ENCODE data around the gene KCNG2. TPM values are rescaled to one million over a fixed set of nuclear protein-coding genes. Genes with fewer than 3 reads are reported as not detected.

The KCNG2 gene
- total RNA-seq, 1 experiment from 2014 or later = 0.06 TPM

DNA sequence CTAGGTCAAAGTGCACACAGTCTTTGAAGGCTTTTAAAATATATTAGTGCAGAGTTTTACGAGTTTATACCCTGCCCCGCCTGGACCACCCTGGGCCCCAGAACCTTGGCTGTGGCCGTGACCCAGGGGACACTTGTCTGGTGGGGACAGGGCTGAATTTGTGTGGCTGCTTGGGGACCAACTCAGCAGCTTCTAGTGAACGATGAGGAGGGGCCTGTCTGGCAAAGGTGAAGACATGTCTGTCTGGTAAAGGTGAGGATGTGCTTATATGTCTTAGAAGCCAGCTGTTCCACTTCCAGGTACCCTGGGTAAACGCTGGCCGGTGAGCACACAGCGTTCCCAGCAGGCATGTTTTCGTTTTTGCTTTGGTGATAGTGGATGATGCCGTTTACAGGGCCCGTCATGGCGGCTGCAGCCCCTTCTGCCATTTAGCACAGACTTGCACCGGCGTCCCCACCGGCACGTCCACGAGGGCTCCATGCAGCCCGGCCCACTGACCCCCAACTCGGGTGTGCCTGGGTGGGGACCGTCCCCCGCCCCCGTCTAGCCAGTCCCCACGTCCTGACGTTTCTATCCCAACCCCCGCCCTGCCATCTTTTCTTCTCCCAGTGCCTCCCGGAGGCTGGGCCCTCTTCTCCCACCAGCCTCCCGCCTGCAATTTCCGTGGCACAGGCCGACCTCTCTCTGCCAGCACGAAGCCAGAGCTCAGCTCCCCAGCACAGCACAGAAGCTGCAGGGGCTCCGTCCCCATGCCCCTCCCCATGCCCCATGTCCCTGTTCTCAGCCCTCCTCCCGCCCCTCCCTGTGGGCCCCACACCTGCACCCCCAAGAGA is 85.9 kb downstream of the KCNG2 start:
- no peak for DNase-seq (ENCODE audit: low read depth)

DNA sequence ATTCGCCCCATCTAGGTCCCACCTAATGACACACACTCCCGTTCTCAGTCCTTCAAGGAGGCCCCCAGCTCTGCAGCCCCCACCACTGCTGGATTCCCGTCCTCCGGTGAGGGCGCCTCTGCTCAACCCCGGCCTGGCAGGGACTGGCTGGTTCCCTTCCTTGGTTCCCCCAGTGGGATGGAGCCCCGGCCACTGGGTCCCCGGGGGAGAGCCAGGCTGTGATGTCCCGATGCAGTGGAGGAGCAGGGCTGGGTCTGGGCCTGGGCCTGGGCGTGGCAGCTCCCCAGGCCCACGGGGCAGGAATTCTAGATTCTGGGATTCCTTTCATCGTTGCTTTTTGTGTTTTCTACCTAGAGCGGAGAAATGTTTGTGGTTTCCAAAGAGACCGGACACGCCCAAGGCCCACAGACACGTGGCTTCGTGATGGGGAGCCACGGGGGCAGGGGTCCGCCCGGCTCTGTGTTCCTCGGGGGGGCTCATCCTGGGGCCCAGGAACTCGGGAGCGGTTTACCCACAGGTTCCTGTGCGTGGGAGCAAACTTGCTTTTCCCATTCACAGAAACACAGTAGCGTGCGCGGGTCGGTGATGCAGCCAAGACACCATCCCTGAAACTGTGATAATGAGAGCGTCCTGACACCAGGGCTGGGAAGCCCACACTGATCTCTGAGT is 86.7 kb downstream of the KCNG2 start:
- no peak for DNase-seq (ENCODE audit: low read depth)

DNA sequence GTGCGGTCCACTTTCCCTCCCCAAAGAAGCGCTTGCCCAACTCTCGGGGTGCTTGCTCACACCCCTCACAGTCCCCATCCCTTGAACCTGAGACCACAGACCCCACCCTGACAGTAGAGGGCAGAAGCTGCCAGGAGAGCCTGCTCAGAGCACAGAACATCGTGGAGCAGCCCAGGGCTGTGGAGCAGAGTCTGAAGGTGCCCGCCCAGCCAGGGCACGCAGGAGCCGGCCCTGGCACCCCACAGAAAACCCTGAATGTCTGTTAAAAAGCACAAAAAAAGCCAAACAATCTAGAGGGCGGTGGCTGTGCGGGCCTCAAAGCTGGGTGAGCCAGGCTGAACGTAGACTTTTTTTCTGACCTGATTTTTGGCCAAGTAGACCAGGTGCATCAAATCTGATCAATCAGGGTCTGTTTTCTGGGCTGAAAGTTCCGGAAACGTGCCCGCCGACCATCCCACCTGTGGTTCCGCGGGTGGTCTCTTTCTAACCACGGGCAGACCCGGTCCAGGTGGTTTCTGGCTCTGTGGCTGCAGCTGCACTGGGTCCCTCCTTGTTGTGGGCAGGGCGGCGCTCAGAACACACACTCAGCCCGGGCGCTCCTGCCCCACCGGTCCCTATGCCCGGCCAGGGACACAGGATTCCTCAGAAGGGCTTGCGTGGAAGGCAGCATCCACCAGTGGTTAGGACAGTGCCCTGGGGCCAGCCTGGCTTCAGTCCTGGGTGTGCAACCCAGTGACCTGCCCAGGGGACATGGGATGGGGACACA is 87.4 kb downstream of the KCNG2 start:
- no peak for DNase-seq (ENCODE audit: low read depth)

DNA sequence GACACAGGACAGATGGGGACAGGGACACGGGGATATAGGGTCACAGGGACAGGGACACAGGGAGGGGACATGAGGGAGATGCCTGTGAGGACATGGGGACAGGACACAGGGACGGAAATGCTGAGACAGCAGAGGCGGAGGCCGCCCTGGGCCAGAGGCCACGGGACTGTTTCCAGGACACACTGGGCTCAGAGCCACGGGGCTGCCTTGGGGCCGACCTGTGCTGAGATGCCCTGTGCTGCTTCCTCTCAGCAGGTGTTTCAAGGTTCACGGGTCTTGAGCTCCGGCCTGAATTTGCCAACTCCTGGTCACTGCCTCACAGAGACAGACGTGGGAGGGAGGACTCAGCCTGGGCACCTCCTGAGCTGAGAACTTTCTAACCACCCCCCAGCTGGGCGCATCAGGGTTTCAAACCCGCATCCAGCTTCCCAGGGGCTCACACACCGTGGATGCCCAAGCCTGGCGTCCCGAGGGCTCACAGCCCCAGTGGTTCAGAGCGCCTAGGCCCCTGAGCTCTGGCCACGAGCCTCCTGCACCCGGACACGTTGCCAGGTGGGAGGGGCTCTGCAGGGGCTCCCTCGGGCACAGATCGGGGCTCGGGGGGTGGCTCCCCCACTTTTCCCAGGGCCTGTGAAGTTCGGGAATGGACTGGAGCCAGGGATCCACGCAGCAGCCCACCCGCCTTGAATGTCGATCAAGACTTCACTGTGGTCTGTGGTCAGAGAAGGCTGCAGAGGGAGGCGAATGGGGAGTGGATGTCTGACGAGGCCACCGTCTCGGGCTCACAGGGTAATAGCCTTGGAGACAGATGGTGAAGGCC is 89.7 kb downstream of the KCNG2 start:
- DNase-seq (ENCODE audit: low read depth) = no peak

DNA sequence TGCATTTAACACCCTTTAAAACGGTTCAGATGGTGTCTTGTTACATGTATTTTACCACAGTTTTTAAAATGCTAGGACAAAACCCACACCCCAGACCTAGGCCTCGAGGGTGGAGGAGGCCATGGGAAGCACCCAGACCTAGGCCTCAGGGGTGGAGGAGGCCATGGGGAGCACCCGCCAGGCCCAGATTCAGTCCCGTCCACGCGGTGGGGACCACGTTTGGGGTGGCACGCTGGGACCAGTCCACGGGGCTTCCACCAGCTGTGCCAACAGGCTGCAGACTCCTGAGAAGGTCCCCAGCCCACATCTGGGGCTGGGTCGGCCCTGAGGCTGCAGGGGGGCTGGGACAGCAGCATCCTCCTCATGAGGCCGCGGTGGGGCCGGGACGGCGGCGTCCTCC is 90.3 kb downstream of the KCNG2 start:
- no peak for DNase-seq (ENCODE audit: low read depth)

DNA sequence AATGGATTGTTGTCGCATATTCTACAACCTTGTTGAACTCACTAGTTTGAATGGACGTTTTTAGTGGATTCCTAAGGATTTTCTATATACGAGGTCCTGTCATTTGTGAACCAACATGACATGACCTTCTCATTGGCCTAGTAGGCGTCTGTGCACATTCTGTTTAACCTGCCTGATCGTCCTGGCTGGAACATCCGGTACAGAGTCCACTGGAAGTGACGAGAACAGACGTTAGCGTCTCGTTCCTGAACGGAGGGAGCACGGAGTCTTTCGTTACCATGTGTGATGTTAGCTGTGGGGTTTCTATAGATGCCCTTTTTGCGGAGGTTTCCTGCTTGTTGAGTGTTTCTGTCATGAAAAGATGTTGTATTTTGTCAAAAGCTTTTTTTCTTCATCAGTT is 91.8 kb downstream of the KCNG2 start:
- no peak for DNase-seq (ENCODE audit: low read depth)

DNA sequence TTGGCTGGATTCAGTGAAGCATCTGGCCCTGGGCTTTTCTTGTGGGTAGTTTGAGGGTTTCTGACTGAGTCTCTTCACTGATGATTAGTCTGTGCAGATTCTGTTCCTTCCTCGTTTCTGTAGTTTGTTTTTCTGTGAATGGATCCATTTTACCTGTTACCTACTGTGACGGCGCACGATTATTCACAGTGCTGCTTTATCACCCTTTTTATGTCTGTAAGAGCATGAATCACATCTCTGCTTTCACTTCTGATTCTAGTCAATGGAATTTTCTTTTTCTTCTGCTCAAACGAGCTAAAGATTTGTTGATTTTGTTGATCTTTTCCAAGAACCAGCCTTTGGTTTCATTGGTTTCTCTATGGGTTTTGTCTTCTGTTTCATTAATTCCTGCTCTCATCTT is 92.9 kb downstream of the KCNG2 start:
- DNase-seq (ENCODE audit: low read depth) = no peak

DNA sequence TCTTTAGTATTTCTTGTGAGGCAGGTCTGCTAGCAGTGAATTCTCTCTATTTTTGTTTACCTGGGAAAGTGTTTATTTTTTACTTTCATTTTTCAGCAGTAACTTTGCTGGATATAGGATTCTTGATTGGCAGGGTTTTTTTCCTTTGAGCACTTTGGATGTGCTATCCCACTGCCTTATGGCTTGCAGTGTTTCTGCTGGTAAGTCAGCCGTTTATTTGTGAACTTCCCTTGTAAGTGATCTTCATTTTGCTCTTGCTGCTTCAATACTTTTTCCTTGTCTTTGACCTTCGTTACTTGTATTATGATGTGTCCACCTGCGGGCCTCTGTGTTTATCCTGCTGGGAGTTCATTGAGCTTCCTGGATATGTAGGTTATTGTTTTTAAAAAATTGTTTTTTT is 99.0 kb downstream of the KCNG2 start:
- DNase-seq (ENCODE audit: low read depth) = peak; percentile 5

DNA sequence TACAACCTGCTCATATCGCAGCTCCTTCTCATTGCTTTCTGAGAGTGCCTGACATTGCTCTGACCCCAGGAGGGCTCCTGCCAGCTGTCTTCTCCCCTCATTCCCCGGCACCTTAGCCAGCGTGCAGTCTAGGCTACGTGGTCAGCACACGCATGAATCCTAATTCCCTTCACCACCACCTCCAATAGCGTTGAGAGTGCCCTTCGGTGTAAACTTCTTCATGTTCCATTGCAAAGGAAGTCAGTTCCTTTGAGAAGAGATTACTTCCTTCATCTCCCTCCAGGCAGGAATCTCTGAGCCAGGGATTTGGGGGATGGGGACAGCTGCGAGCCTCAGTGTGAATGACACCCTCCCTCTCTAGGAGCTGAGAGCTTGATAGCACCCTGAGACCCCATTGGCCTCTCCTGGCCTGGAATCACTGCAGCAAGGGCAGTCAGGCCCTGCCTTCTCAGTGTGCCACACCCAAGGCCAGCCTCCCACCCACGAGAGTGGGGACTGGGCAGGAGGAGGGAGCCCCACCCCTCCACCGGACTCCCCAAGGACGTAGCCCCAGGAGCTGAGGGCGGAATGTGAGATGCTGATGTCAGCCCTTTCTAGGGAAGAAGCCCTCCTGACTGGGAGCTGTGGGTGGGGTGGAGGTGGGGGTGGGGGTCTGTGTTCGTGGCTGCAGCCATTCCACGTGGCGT is 100.3 kb downstream of the KCNG2 start:
- no peak for DNase-seq (ENCODE audit: low read depth)

DNA sequence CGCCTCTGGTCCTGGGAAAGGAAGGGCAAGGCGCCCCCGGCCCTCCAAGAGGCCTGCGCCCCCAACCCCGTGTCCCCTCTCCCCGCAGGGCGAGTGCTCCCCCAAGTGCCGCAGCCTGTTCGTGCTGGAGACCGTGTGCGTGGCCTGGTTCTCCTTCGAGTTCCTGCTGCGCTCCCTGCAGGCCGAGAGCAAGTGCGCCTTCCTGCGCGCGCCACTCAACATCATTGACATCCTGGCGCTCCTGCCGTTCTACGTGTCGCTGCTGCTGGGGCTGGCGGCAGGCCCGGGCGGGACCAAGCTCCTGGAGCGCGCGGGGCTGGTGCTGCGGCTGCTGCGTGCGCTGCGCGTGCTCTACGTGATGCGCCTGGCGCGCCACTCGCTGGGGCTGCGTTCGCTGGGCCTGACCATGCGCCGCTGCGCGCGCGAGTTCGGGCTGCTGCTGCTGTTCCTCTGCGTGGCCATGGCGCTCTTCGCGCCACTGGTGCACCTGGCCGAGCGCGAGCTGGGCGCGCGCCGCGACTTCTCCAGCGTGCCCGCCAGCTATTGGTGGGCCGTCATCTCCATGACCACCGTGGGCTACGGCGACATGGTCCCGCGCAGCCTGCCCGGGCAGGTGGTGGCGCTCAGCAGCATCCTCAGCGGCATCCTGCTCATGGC is 101.3 kb downstream of the KCNG2 start:
- DNase-seq (ENCODE audit: low read depth) = no peak

DNA sequence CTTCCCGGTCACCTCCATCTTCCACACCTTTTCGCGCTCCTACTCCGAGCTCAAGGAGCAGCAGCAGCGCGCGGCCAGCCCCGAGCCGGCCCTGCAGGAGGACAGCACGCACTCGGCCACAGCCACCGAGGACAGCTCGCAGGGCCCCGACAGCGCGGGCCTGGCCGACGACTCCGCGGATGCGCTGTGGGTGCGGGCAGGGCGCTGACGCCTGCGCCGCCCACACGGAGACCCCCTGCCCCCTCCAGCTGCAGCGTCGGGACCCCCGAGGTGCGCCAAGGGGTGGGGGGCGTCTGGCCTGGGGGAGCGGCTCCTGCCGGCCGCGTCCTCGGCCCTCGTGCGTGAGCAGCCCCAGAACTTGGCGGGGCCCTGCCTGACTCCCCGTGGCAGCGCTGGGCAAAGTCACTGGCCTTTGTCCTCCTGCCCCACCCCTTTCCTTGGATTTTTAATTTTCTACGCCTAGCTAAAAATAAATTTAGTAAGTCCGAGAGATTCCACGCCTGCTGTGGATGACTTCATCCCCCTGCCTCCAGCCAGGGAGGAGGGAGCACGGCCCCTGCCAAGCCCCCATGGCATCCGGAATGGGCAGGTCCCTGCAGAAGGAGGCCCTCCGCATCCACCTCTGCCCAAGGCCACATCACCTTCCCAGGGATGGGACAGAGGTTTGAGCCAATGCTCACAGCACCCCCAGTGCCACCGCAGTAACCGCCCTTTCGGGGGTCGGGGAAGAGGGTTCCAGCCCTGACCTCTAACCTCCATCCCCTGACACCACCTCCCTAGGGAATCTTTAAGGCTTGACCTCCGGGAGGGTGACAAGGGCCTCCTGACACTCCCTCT is 102.1 kb downstream of the KCNG2 start:
- DNase-seq (ENCODE audit: low read depth) = no peak

DNA sequence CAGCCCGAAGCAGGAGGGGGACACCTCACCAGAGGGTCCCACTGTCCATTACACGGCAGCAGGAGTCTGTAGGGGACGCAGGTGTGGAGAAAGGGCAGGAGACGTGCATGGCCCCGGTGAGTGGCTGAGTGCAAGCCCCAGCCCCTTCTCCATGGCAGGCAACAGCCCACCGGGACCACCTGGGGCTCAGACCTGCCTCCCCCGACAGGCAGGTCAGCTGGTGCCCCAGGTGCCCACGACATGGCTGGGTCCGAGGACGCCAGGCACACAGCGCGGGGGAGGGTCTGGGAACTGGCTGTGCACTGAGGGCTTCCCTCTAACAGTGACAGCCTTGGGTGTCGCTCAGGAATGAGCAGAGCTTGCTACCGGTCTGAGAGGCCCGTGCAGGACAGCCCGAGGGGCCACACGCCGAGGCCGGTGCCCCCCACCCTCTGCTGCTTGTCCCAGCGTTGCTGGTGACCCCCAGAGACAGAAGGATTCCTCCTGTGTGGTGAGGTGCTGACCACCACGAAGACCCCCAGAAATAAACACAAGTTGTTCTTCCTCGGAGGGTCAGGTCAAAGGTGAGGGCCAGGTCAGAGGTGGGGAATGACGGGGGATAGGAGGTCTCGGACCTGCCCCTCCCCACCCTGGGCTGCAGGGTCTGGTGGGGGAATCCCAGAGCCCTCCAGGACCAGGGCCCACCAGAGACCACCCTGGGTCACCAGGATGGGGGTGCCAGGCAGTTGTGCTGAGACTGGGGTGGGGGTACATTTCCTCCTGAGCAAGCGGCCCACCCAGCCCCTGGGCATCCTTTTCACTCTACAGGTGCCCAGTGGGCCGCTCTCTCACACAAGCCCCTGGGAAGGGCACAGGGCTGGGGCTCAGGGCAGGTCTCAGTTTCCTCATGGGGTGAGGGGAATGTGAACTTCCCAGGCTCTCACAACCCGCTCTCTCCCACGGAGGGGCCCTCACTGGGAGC is 103.2 kb downstream of the KCNG2 start:
- no peak for DNase-seq (ENCODE audit: low read depth)

DNA sequence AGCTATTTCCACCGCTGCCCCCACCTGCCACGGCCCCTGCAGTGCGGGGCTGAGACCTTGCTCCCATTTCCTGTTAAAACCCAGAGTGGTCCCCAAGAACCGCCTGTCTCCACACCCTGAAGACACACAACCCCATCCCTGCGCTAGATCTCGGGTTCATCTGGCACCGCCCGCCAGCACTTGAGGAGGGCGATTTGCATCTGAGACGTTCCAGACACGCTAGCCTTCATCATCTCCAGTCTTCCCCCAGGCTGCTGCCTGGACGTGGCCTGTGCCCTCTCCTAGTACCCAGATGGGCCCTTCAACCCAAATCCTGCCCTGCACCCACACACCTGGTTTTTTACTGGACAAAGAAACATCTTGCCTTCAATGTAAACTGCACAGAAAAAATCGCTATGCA is 103.9 kb downstream of the KCNG2 start:
- DNase-seq (ENCODE audit: low read depth) = no peak

DNA sequence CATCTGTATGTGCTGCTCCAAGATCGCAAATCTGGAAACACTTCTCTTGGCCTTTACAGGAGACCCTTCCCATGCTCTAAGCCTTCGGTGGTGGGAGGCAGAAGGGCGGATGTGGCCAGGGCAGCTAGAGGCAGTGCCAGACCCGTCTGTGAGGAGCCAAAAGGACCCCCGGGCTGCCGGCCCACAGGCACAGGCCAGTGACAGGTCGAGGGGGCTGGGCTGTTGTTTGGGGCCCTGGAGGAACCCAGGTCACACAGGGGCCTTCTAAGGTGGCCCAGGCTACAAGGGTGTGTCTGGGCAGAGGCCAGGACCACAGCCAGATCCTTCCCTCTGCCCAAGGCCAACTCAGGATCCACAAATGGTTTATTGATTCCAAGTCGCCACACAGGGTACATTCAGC is 104.3 kb downstream of the KCNG2 start:
- no peak for DNase-seq (ENCODE audit: low read depth)

DNA sequence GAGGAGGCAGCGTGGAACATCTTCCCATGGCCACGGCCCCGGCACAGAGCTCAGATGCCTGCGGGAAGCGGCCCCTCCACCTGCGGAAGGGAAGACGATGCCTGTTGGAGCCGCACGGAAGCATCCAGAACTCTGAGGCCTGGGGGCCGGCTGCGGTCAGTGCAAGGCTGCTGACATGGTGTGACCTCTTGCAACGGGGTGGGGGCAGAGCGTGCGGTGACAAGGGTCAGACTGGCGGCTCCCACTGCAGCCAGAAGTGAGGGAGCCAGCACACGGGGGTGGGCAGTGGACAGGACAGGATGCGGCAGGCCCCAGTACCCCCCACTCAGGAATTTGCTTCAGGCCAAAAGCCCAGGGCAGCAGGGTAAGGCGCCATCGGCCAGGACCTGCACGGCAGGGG is 104.9 kb downstream of the KCNG2 start:
- DNase-seq (ENCODE audit: low read depth) = no peak

DNA sequence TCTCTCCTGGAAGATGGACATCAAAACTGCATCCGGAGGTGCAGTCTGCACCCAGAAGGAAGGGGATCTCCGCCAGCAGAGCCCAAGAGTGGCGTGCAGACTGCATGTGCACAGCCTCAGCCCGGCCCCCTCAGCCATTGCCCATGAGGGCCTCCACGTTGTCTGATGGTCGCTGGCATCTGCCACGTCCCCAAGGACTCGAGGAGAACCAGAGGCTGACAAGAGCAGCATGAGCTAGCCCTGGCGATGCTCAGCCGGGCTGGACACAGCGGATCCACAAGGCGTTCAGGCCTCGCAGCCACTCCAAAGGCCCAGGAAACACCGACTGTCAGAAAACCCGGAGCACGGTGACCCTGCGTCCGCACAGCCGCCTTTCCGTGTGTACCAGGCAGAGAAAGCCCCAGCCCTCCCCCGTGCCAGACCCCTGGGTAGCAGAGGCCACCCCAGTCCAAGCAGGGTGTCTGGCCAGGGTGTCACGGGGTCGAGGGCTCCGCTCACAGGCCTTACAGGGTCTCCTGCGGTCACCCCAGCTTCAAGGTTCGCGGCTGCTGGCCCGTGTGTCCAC is 105.4 kb downstream of the KCNG2 start:
- DNase-seq (ENCODE audit: low read depth) = no peak

DNA sequence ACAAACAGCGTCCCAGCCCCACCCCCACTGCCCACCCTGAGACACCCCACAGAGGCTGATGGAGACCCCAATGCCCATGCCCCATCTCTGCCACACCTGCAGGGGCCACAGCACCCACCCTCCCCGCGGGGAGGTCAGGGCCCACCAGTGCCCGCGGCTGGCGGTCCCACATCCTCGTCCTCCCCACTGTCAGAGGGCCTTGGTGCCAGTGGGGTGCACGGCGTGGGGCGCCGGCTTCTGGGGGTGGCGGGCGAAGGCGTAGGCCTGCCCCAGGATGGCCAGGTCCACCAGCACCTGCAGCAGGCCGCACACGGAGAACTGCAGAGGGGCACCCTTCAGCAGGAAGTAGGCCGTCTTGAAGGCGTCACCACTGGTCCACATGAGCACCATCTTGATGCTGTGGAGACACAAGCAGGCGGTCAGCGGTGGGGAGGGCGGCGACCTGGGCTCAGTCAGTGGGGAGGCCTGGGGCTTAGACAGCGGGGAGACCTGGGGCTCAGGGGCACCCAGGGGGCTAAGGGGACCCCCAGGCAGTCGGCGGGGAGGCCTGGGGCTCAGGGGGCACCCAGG is 106.1 kb downstream of the KCNG2 start:
- no peak for DNase-seq (ENCODE audit: low read depth)
